A549 (cell line): Measurements from ENCODE around the gene CCNL1. TPM values are rescaled to one million over a fixed set of nuclear protein-coding genes. Genes with fewer than 3 reads are reported as not detected.

Source experiments
- ATAC-seq, 2 experiments: fragments of 200-7000 bp in 1 of 2; fragments of >200 bp in 1 of 2; cut with Nextera tagmentation in 1 of 2; cut with Tn5 transposase in 1 of 2; 3 replicates each; pipeline versions ENCODE4 v1.8.0 to v1.9.1; 2018 to 2020; ENCODE audit warnings: mild to moderate bottlenecking in 1 of 2, moderate library complexity in 1 of 2
- CTCF ChIA-PET: fragments of 300-600 bp; sonication (Branson Sonifier 250); formaldehyde crosslinking; extraction: SDS; loops from one replicate; lab custom pipeline; 2021; ENCODE audit warnings: antibody characterized with exemption, inconsistent platforms; lab: Yijun Ruan, JAX
- POLR2A ChIA-PET: fragments of 350-600 bp; formaldehyde crosslinking; extraction: SDS; loops from one replicate; lab custom pipeline; 2021; ENCODE audit warnings: antibody characterized with exemption, inconsistent platforms; lab: Yijun Ruan, JAX
- DNase-seq, 2 experiments: peaks; one replicate each; pipeline versions ENCODE4 v3.0.0 to v3.0.0-alpha.2; 2011 to 2016; ENCODE audit warnings: low read depth in 1 of 2, low spot score in 1 of 2
- FAIRE-seq: peaks from 2 replicates; lab custom pipeline; 2011; peaks lifted over from hg19 to GRCh38; lab: Jason Lieb, UNC
- H3K27ac ChIP-seq, 2 experiments: fragments of >200 bp; sonication (Bioruptor Twin); formaldehyde crosslinking; 3 replicates each; pipeline ENCODE4 v1.5.1; 2016 to 2017
- H3K4me1 ChIP-seq: fragments of >200 bp; sonication (Bioruptor Twin); formaldehyde crosslinking; 3 replicates; pipeline ENCODE4 v1.6.1; 2016
- H3K4me2 ChIP-seq: fragments of >200 bp; sonication (Bioruptor Twin); formaldehyde crosslinking; 3 replicates; pipeline ENCODE4 v1.6.1; 2016
- H3K4me3 ChIP-seq: fragments of >200 bp; sonication (Bioruptor Twin); formaldehyde crosslinking; 3 replicates; pipeline ENCODE4 v1.5.1; 2016
- H3K9me3 ChIP-seq: fragments of >200 bp; sonication (Bioruptor Twin); formaldehyde crosslinking; 3 replicates; pipeline ENCODE4 v1.6.1; 2016
- BHLHE40 ChIP-seq: IDR thresholded peaks from 2 replicates; pipeline ENCODE4 v1.6.1; 2012; ENCODE audit warnings: low read depth, low read length, inconsistent platforms
- CBX8 ChIP-seq: fragments of 200-600 bp; sonication (generic); IDR thresholded peaks from 2 replicates; pipeline ENCODE4 v1.6.1; 2016
- CEBPB ChIP-seq, 2 experiments: fragments of >200 bp in 1 of 2; sonication (Bioruptor Twin) in 1 of 2; formaldehyde crosslinking in 1 of 2; IDR thresholded peaks; 2 replicates each; pipeline ENCODE4 v1.6.1; 2012 to 2016
- CHD2 ChIP-seq: fragments of 150-350 bp; IDR thresholded peaks from 2 replicates; pipeline ENCODE4 v1.6.1; 2014; ENCODE audit warnings: low read length; ENCODE audit not compliant: partially characterized antibody
- E2F6 ChIP-seq: IDR thresholded peaks from 2 replicates; pipeline ENCODE4 v1.6.1; 2012; ENCODE audit warnings: low read depth, borderline replicate concordance
- GATA3 ChIP-seq: IDR thresholded peaks from 2 replicates; pipeline ENCODE4 v1.6.1; 2012; ENCODE audit warnings: borderline replicate concordance
- HEYL ChIP-seq: fragments of 250-450 bp; sonication (Bioruptor Pico); IDR thresholded peaks from 2 replicates; pipeline ENCODE4 v1.8.0; 2021; ENCODE audit warnings: mild to moderate bottlenecking, moderate library complexity
- HOXA7 ChIP-seq: fragments of 250-450 bp; sonication (Bioruptor Pico); IDR thresholded peaks from 2 replicates; pipeline ENCODE4 v1.5.0; 2020; ENCODE audit warnings: mild to moderate bottlenecking, moderate library complexity
- HOXB13 ChIP-seq: fragments of 250-450 bp; sonication (Bioruptor Pico); IDR thresholded peaks from 2 replicates; pipeline ENCODE4 v1.5.0; 2020; ENCODE audit warnings: low read depth, mild to moderate bottlenecking, moderate library complexity
- JUN ChIP-seq, 2 experiments: fragments of >200 bp; sonication (Bioruptor Twin); formaldehyde crosslinking; IDR thresholded peaks; 2 replicates in 1 of 2; 3 replicates in 1 of 2; pipeline ENCODE4 v1.6.1; 2016 to 2017
- KDM1A ChIP-seq: fragments of 200-600 bp; sonication (generic); IDR thresholded peaks from 2 replicates; pipeline ENCODE4 v1.6.1; 2016; ENCODE audit warnings: low read depth, mild to moderate bottlenecking
- MAFK ChIP-seq: fragments of 450-650 bp; IDR thresholded peaks from 2 replicates; pipeline ENCODE4 v1.6.1; 2014; ENCODE audit not compliant: partially characterized antibody
- MAZ ChIP-seq: fragments of 150-350 bp; IDR thresholded peaks from 2 replicates; pipeline ENCODE4 v1.6.1; 2014; ENCODE audit warnings: antibody characterized with exemption, low read depth, low read length, borderline replicate concordance
- MYC ChIP-seq: IDR thresholded peaks from 2 replicates; pipeline ENCODE4 v1.6.1; 2012; ENCODE audit warnings: mild to moderate bottlenecking, inconsistent platforms, low read length, improper control_type of control experiment, borderline replicate concordance
- NPAS2 ChIP-seq: fragments of 250-450 bp; sonication (Bioruptor Pico); IDR thresholded peaks from 2 replicates; pipeline ENCODE4 v1.8.0; 2022; ENCODE audit warnings: mild to moderate bottlenecking, moderate library complexity, borderline replicate concordance
- NR3C1 ChIP-seq: fragments of >200 bp; sonication (Bioruptor Twin); formaldehyde crosslinking; IDR thresholded peaks from 3 replicates; pipeline ENCODE4 v1.6.1; 2017
- POLR2A ChIP-seq: IDR thresholded peaks from 2 replicates; pipeline ENCODE4 v1.6.1; 2012; ENCODE audit warnings: mild to moderate bottlenecking, low read length
- RARB ChIP-seq: fragments of 250-450 bp; sonication (Bioruptor Pico); IDR thresholded peaks from 2 replicates; pipeline ENCODE4 v1.8.0; 2021; ENCODE audit warnings: mild to moderate bottlenecking, moderate library complexity
- REST ChIP-seq: fragments of 200-600 bp; sonication (generic); IDR thresholded peaks from 2 replicates; pipeline ENCODE4 v1.6.1; 2016; ENCODE audit warnings: antibody characterized with exemption, mild to moderate bottlenecking, moderate library complexity
- RFX5 ChIP-seq: fragments of 450-650 bp; IDR thresholded peaks from 2 replicates; pipeline ENCODE4 v1.7.1; 2014; ENCODE audit warnings: antibody characterized with exemption, mild to moderate bottlenecking, moderate library complexity
- RNF2 ChIP-seq: fragments of 200-600 bp; sonication (generic); IDR thresholded peaks from 2 replicates; pipeline ENCODE4 v1.6.1; 2016; ENCODE audit warnings: low read depth, mild to moderate bottlenecking, antibody characterized with exemption, moderate library complexity, borderline replicate concordance
- SREBF2 ChIP-seq: fragments of 450-650 bp; IDR thresholded peaks from 2 replicates; pipeline ENCODE4 v1.6.1; 2014; ENCODE audit warnings: mild to moderate bottlenecking, moderate library complexity
- TFCP2L1 ChIP-seq: fragments of 250-450 bp; sonication (Bioruptor Pico); IDR thresholded peaks from 2 replicates; pipeline ENCODE4 v1.5.0; 2021; ENCODE audit warnings: mild to moderate bottlenecking
- ZC3H11A ChIP-seq: fragments of 450-650 bp; IDR thresholded peaks from 2 replicates; pipeline ENCODE4 v1.6.1; 2014; ENCODE audit warnings: antibody characterized with exemption, mild to moderate bottlenecking
- ZFP36 ChIP-seq: fragments of 450-650 bp; IDR thresholded peaks from 2 replicates; pipeline ENCODE4 v1.6.1; 2014; ENCODE audit warnings: borderline replicate concordance; ENCODE audit not compliant: partially characterized antibody
- WGBS: methylation state at CpG from one replicate; pipeline ENCODE4 v1.1.6; 2017; ENCODE audit errors: missing lambda C conversion rate; 5-methylcytosine and 5-hydroxymethylcytosine counted together
- polyA plus RNA-seq, 4 experiments: library from polyadenylated mRNA; depleted of rRNA in 3 of 4; stranded (reverse); fragments of >200 nt; fragmentation: RNase III in 1 of 4; extraction: RNeasy Plus Mini Kit Qiagen cat#74134 plus additional on column Dnase treatment in 1 of 4; gene quantifications; 2 replicates in 3 of 4; 3 replicates in 1 of 4; pipeline ENCODE4 v1.2.3, GENCODE V29; 2011 to 2017
- TF ChIP-seq, protein P1 (sequence below): fragments of 450-650 bp; IDR thresholded peaks from 2 replicates; pipeline ENCODE4 v1.6.1; 2014; ENCODE audit warnings: antibody characterized with exemption

The CCNL1 gene
- polyA plus RNA-seq, 2 of the 4 experiments (the other 2 are of a cell fraction): 45.1 to 170 TPM

DNA sequence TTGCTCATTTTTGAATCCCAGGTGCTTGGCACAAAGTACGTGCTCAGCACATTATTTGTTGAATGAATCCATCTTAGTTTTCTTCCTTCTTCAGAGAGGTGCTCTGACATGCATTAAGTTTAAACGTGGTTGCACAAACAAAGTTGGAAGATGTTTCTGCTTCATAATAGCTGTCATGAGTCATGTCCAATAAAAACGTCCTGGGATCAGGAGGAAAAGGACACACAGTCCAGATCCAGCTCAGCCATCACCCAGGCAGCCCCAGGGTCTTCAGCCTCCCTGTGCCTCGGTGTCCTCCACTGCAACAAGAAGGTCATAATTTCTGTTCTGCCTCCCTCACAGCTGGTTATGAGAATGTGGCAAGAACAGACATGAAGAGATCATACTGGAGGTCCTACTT lies 55.4 kb downstream of the CCNL1 start:
- no peak for TF ChIP-seq HOXB13 (CRISPR knock-in tag)
- TF ChIP-seq MYC: no peak
- TF ChIP-seq RNF2: no peak
- no peak for TF ChIP-seq RARB (CRISPR knock-in tag)
- no peak for TF ChIP-seq BHLHE40
- ChIA-PET POLR2A (interaction anchor here (0.9 to 1.6 kb wide), 2 partner anchors 11 to 15 kb away, joined by 3 to 6 read pairs; no protein-coding TSS in a partner anchor), CTCF (interaction anchor here (0.7 to 5.5 kb wide), 4 partner anchors 9 to 1299 kb away, joined by 3 to 29 read pairs (median 4); partner anchors contain the start of gene C3orf33)
- Histone ChIP-seq H3K4me3 (no peak overlapping the region), H3K4me1 (peaks cover 9% of the 10 kb centered on the region; the same call in 1 of the 3 replicates), H3K4me2 (no peak overlapping the region), H3K27ac (peak overlapping the region in 1 of 2 experiments; percentile 43; a peak in 1 of 6 replicates), H3K9me3 (no peaks in the 10 kb centered on the region)
- FAIRE-seq: no peak
- DNase-seq: no peak
- ATAC-seq: peak in 1 of 2 experiments; percentile 51; a peak in 2 of 6 replicates
- WGBS: 34% methylated on average over 4 of the region's 4 CpGs

DNA sequence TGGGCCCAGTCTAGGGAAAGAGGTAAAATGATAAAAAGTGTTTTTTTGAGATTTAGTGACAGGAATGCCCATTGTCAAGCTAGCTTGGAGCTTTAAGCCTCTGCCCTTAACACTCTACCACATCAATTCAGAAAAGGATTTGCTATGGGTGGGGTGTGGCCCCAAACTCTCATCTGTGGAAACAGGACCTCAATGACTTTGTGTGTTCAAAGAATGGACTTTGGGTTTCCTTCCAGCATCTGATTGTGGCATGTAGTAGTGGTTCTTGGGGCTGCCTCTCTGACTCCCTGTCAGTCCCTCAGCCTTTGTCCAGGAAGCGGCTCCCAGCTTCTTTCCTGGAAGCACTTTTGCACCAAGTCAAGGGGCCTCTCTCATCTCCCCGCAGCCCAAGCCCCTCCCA lies 56.1 kb downstream of the CCNL1 start:
- Histone ChIP-seq H3K4me1 (peaks cover 9% of the 10 kb centered on the region; the same call in 1 of the 3 replicates), H3K9me3 (no peaks in the 10 kb centered on the region), H3K27ac (no peak overlapping the region; a peak in 1 of 6 replicates), H3K4me2 (no peak overlapping the region), H3K4me3 (no peak overlapping the region)
- ChIA-PET POLR2A (no interaction called here), CTCF (interaction anchor here (1.5 to 5.5 kb wide), 2 partner anchors 22 to 33 kb away, joined by 4 to 29 read pairs; no protein-coding TSS in a partner anchor)
- ATAC-seq (no peak), DNase-seq (no peak), FAIRE-seq (no peak)
- WGBS: 93% methylated on average over 2 of the region's 2 CpGs
- TF ChIP-seq RFX5: no peak
- TF ChIP-seq HOXB13 (CRISPR knock-in tag): no peak
- TF ChIP-seq REST: no peak
- TF ChIP-seq E2F6: no peak
- TF ChIP-seq MYC: no peak
- TF ChIP-seq MAFK: no peak
- TF ChIP-seq POLR2A: no peak
- no peak for TF ChIP-seq CHD2
- TF ChIP-seq, all 56 proteins: peak for 0

- ChIA-PET POLR2A (no interaction called here), CTCF (interaction anchor here (0.8 to 5.5 kb wide), 5 partner anchors 21 to 951 kb away, joined by 3 to 29 read pairs (median 3); no protein-coding TSS in a partner anchor)
- Histone ChIP-seq H3K4me1 (peaks cover 9% of the 10 kb centered on the region; the same call in 1 of the 3 replicates), H3K4me2 (no peak overlapping the region), H3K9me3 (no peaks in the 10 kb centered on the region), H3K27ac (no peak overlapping the region; a peak in 1 of 6 replicates), H3K4me3 (no peak overlapping the region)
- DNase-seq (no peak), FAIRE-seq (no peak), ATAC-seq (no peak)
- WGBS: 95% methylated on average over 2 of the region's 2 CpGs
- TF ChIP-seq KDM1A: no peak
- TF ChIP-seq CEBPB (IDR thresholded peaks at IDR 0.05): no peak
- TF ChIP-seq HEYL (CRISPR knock-in tag): no peak
- TF ChIP-seq JUN (IDR thresholded peaks at IDR 0.05): no peak
- TF ChIP-seq NR3C1: no peak
- TF ChIP-seq GATA3: no peak
- no peak for TF ChIP-seq CBX8
- TF ChIP-seq MAZ: no peak
- TF ChIP-seq, protein P1, sequence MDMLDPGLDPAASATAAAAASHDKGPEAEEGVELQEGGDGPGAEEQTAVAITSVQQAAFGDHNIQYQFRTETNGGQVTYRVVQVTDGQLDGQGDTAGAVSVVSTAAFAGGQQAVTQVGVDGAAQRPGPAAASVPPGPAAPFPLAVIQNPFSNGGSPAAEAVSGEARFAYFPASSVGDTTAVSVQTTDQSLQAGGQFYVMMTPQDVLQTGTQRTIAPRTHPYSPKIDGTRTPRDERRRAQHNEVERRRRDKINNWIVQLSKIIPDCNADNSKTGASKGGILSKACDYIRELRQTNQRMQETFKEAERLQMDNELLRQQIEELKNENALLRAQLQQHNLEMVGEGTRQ: no peak
- no peak for TF ChIP-seq SREBF2
- TF ChIP-seq ZC3H11A: no peak
- TF ChIP-seq NPAS2: no peak
- no peak for TF ChIP-seq TFCP2L1 (CRISPR knock-in tag)
- TF ChIP-seq ZFP36: no peak
- TF ChIP-seq REST: no peak
- TF ChIP-seq HOXA7 (CRISPR knock-in tag): no peak
- TF ChIP-seq E2F6: no peak
Observed at GRCh38 chr3:157103280-157103679, 56.7 kb downstream of the CCNL1 start.
